GM19023 (cell line): ENCODE data around the gene CENPN.

Experiments
- ATAC-seq: cut with Tn5 transposase; IDR thresholded peaks from one replicate; pipeline ENCODE4 v1.9.1; 2021; ENCODE audit warnings: mild to moderate bottlenecking, moderate library complexity; ENCODE audit not compliant: unreplicated experiment

The CENPN gene

GRCh38 chr16:80991792-80992430 lies 15.1 kb upstream of the CENPN start:
- no peak for ATAC-seq

- no peak for ATAC-seq
Observed at GRCh38 chr16:80992676-80993293, 14.2 kb upstream of the CENPN start.

DNA sequence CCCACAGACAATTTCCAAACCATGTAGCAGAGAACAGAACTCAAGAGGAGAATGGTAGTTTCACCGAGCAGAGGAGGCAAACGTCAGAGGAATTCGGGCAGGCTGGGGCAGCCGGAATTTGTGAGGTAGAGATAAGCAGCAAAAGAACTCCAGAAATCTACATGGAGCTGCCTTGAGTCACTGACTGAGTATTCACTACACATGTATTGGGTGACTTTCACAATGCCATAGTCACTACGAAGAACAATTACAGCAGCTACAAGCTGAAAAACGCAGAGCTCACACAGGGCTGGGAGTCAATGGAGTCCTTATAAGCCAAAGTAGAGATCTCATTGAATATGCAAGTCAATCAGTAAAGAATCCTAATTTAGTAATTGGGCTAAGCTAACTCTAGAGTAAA lies 13.7 kb upstream of the CENPN start:
- ATAC-seq: no peak

GRCh38 chr16:80993834-80994233 lies 13.2 kb upstream of the CENPN start:
- ATAC-seq: no peak

- ATAC-seq: no peak
Observed at GRCh38 chr16:80994451-80994850, 12.6 kb upstream of the CENPN start.

DNA sequence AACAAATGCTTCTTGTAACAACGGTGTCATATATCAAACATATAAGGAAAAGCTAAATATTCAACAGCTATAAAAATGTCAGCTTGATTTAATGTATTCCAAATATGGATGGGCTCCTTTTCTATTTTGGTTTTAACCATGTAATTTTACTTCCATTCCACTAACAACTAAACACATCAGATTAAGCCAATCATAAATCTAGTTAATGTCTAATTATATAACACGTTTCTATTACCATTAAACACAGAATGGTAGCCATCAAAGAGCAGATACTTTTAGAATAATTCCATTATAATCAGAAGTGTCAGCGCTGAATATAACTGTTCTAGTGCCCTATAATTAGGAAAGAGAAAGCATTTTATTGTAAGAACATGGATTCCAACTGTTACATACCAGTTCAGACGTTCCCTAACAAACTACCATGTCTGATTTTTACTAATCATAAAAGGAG lies 10.3 kb upstream of the CENPN start:
- ATAC-seq: peak; percentile 16

GRCh38 chr16:80997139-80997798 lies 9.7 kb upstream of the CENPN start:
- ATAC-seq: peak; percentile 56

DNA sequence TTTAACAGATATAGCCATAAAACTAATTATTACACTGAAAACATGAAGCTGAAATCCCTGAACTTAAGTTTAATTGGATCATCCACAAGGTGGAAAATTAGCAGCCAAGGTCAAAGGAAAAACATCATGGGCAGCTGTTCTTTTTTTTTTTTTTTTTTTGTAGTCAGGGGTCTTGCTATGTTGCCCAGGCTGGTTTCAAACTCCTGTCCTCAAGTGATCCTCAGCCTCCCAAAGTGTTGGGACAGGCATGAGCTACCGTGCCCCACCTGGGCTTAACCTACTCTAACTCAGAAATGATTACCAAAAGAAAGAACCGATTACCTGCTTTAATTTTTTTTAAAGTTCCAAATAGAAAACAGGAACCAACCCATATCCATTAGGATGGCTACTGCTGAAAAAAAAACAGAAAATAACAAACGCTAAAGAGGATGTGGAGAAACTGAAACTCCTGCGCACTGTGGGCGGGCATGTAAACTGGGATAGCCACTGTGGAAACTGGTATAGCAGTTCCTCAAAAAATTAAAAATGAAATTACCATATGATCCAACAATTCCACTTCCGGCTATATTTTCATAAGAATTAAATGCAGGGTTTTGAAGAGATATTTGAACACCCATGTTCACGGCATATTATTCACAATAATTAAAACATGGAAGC lies 8.9 kb upstream of the CENPN start:
- no peak for ATAC-seq

DNA sequence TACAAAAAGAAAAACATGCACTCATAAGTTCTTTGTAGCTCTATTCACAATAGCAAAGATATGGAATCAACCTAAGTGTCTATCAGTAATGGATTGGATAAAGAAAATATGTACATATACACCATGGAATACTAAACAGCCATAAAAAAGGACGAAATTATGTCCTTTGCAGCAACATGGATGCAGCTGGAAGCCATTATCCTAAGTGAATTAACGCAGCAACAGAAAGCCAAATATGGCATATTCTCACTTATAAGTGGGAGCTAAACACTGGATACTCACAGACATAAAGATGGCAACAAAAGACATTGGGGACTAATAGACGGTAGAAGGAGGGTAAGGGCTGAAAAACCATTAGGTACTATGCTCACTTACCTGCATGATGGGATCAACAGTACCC lies 6.1 kb upstream of the CENPN start:
- ATAC-seq: no peak

GRCh38 chr16:81001330-81001729 lies 5.7 kb upstream of the CENPN start:
- ATAC-seq: no peak

GRCh38 chr16:81003064-81003463 lies 4.0 kb upstream of the CENPN start:
- no peak for ATAC-seq

DNA sequence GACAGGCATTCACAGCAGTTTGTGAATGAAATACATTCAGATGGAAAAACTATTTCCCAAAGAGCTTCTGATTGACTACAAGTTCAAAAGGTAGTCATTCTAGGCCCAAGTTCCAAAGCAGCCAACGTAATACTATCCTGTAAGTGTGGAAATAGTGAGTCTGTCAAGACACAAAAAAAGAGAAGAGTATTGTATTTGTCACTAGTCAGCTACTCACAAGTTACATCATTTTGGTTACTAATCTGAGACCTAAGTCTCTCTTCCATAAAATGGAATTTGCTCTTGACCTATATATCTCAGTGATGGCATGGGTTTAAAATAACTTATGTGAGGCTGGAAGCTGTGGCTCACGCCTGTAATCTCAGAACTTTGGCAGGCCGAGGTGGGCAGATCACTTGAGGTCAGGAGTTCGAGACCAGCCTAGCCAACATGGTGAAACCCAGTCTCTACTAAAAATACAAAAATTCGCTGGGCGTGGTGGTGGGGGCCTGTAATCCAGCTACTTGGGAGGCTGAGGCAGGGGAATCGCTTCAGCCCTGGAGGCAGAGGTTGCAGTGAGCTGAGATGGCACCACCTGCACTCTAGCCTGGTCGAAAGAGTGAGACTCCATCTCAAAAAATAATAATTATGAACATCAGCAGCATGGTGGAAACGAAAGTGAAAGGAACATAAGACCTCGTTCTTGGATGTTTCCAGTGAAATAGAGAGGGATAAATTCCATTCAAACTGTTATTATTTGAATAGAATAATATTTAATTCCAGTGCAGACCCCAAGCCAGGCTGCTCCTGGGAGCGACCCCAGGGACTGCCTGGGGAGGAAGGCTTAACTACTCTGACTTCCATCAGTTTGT lies 3.2 kb upstream of the CENPN start:
- ATAC-seq: no peak

GRCh38 chr16:81004646-81005353 lies 2.2 kb upstream of the CENPN start:
- no peak for ATAC-seq

- ATAC-seq: no peak
Observed at GRCh38 chr16:81005610-81006161, 1.3 kb upstream of the CENPN start.

DNA sequence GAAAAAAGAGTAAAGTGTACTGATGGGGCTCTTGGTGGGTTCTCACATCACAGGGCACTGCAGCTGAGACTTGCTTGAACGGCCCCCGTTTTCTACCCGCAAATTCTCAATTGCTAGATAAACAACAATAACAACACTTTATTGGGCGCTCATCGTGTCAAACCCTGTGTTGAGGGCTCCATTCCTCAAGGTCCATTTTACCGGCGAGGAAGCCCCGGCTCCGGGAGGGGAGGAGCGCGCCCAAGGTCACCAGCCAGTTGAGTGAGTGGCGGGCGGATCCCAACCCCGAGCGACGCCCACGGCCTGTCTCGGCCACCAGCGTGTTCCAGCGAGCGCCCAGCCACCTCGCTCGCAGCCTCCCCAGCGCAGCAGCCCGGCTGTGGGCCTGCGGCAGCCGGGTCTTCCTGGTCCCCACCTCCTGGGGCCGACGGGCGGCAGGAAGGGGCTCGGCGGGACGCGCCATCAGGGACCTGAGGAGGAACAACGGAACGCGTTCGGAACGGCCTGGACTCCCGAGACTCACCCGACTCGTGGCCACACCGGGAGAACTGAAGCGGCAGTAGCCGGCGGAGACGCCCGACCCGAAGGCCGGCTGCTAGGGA lies 702 bp upstream of the CENPN start:
- ATAC-seq: peak; percentile 33

GRCh38 chr16:81008505-81008789 lies 1.4 kb downstream of the CENPN start:
- ATAC-seq: no peak

DNA sequence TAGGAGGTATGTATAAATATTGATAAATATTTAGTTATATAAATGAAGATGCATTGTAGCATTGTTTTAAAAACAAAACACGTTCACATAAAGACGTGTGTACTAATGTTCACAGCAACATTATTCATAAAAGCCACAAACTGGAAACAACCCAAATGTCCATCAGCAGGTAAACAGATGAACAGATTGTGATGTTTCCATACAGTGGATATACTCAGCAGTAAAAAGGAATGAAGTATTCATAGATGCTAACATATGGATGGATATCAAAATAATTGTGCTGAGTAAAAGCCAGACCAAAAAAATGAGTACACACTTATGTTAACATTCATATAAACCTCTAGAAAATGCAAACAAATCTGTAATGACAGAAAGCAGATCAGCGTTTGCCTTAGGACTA lies 6.0 kb downstream of the CENPN start:
- no peak for ATAC-seq

- no peak for ATAC-seq
Observed at GRCh38 chr16:81014672-81015071, 7.7 kb downstream of the CENPN start.

DNA sequence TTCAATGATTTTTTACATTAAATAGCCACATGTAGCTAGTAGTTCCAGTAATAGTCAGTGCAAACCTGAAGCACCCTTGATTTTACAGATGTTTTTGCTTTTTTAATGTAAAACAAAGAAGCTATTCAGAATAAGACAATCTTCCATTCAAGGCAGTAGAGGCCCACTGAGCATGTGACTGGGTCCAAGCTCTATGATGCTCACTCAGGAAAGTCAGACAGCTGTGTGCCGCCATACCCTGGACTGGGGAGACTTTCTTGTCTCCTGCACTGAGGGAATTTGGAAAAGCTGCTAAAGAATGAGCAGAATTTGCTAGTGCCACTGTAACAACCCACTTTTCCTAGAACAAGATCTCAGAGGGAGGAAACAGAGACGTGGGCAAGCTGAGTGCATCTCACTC lies 11.5 kb downstream of the CENPN start:
- ATAC-seq: no peak

- ATAC-seq: no peak
Observed at GRCh38 chr16:81026429-81026828, 19.4 kb downstream of the CENPN start.
